Left lung (tissue), 10 donors: ENCODE results near the gene PLIN3. TPM values are rescaled to one million over a fixed set of nuclear protein-coding genes. Genes with fewer than 3 reads are reported as not detected.

Experiments used
- ATAC-seq: fragments of 200-7000 bp; cut with Tn5 transposase; one replicate; pipeline ENCODE4 v1.9.1; 2020; ENCODE audit warnings: moderate library complexity
- DNase-seq, 4 donors: peaks; one replicate each; pipeline ENCODE4 v3.0.0-alpha.2; 2013 to 2020
- H3K27ac ChIP-seq, 2 donors: fragments of 200-600 bp; sonication (generic) in 1 of 2; one replicate each; pipeline versions ENCODE4 v1.5.0 to v1.8.0; 2020 to 2021
- H3K27me3 ChIP-seq, 2 donors: fragments of 200-600 bp; sonication (generic) in 1 of 2; one replicate each; pipeline versions ENCODE4 v1.5.0 to v1.8.0; 2020 to 2021
- H3K36me3 ChIP-seq, 2 donors: fragments of 200-600 bp; sonication (generic) in 1 of 2; one replicate each; pipeline versions ENCODE4 v1.5.0 to v1.8.0; 2020 to 2021
- H3K4me1 ChIP-seq, 2 donors: fragments of 200-600 bp; one replicate each; pipeline ENCODE4 v1.8.0; 2021
- H3K4me3 ChIP-seq, 2 donors: fragments of 200-600 bp; sonication (generic) in 1 of 2; one replicate each; pipeline versions ENCODE4 v1.5.0 to v1.8.0; 2020 to 2021; ENCODE audit warnings: mild to moderate bottlenecking in 1 of 2
- H3K9me3 ChIP-seq, 2 donors: fragments of 200-600 bp; sonication (generic) in 1 of 2; one replicate each; pipeline versions ENCODE4 v1.5.0 to v1.8.0; 2020 to 2021
- intact Hi-C, 2 donors: fragments of 100-400 bp; cut with DNase I; formaldehyde crosslinking; loops; one replicate each; pipeline versions ENCODE4 v1.11.2 to v1.14.2; 2022
- polyA plus RNA-seq, 6 donors: library from polyadenylated mRNA; unstranded; fragments of 120-200 nt; gene quantifications; one replicate each; pipeline ENCODE4 v1.2.1, GENCODE V29; 2013; ENCODE audit not compliant: insufficient read length in 6 of 6
- total RNA-seq, 2 donors: library from RNA; stranded (reverse); fragmentation: NEBNext Ultra II Directional; extraction: Animal tissue kit (Norgen Biotek cat#: 25700); gene quantifications; one replicate each; pipeline ENCODE4 v1.2.1, GENCODE V29; 2021
- TF ChIP-seq, protein P1 (sequence below), 2 donors: fragments of 200-600 bp; sonication (generic) in 1 of 2; IDR thresholded peaks; one replicate each; pipeline versions ENCODE4 v1.5.0 to v1.8.0; 2021; ENCODE audit warnings: antibody characterized with exemption in 2 of 2
- donor health status: DM: no; HTN: yes; CAD: no.
- donor health status: DM: no; HTN: no; CAD: no.

PLIN3 gene
- total and polyA plus RNA-seq, 8 donors: 37.9 to 71.7 (median 47.7) TPM

DNA sequence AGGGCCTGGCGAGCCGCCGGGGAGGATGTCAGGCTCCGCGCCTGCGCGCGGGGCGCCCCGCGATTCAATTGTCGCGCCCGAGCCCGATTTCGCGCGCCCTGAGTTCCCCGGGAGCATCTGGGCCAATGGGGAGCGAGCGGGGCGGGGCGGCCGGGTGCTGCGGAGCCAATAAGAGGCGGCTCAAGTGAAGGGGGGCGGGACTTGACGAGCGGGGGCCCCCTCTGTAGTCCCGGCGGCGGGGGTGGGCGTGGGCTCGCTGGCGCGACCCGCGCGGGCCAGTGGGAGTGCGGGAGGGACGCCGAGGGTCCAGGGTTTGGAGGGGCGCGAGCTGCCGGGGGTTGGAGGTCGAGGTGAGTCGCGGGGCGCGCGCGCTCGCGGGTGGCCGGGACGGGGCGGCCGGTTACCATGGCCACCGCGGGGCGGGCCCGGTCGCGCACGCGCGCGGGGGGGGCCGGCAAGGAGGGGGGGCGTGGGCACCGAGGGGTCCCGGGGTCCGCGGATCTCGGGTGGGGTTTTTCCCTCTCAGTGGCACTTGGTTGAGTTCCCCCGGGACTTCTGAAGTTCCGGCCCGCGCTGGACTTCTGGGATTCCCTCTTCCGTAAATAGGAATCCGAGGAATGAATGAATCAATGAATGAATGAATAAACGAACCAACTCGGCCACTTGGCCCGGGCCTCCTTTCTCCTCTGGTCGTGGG, 42.6 kb upstream of the PLIN3 start:
- H3K27ac ChIP-seq: peak overlapping the region in 1 of 2 donors; percentile 65
- intact Hi-C loops: loop anchor here in 1 of 2 donors (2.0 kb wide), 1 partner anchor 45 kb away; no protein-coding TSS in a partner anchor
- TF ChIP-seq, protein P1, sequence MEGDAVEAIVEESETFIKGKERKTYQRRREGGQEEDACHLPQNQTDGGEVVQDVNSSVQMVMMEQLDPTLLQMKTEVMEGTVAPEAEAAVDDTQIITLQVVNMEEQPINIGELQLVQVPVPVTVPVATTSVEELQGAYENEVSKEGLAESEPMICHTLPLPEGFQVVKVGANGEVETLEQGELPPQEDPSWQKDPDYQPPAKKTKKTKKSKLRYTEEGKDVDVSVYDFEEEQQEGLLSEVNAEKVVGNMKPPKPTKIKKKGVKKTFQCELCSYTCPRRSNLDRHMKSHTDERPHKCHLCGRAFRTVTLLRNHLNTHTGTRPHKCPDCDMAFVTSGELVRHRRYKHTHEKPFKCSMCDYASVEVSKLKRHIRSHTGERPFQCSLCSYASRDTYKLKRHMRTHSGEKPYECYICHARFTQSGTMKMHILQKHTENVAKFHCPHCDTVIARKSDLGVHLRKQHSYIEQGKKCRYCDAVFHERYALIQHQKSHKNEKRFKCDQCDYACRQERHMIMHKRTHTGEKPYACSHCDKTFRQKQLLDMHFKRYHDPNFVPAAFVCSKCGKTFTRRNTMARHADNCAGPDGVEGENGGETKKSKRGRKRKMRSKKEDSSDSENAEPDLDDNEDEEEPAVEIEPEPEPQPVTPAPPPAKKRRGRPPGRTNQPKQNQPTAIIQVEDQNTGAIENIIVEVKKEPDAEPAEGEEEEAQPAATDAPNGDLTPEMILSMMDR (IDR thresholded peaks at IDR 0.05): no peak
- H3K4me1 ChIP-seq: peaks cover 12 to 55% of the 10 kb centered on the region in 2 donors
- no peaks in the 10 kb centered on the region for H3K9me3 ChIP-seq
- no peaks in the 10 kb centered on the region for H3K36me3 ChIP-seq
- H3K4me3 ChIP-seq: peak overlapping the region; percentile 50 to 63
- peak; percentile 84 to 95 (median 92) for DNase-seq
- peaks cover 0 to 15% of the 10 kb centered on the region in 2 donors for H3K27me3 ChIP-seq
- ATAC-seq: peak; percentile 90

DNA sequence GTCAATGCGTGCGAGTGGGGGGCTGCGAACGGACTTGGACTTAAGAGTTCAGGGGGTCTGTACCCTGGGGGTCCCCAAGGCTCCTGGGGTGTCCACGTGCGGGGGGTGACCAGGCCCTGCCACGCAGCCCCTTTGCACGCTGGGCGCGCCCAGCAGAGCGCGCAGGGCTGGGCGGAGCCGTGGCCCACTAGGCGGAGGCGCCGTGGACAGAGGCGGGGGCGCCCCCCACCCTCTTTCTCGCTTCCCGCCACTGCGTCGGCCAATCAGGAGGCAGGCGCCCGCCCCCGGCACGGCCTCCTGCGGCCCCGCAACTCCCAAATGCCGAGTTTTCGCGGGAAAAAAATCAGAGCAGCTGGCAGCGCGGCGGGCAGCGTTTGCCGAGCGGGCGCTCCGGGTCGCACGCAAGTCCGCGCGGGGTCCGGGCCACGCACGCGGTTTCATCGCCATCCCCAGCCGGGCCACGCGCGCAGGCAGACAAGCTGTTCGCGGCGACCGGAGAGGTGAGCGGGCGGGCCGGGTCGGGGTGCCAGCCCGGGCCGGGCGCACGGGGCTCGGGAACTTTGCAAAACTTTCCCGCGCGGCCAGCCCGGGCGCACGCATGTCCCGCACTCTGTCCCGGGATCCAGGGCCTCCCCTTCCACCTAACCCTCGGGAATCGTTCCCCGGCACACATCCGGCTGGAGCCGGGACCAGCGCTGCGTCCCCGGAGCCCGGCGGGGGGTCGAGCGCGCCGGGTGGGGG, 41.9 kb upstream of the PLIN3 start, which contains the start of gene UHRF1:
TSS of gene UHRF1 (plus strand) at position 346 of the 741 bp plus-strand sequence. CDS start 1,385 bp downstream, outside the sequence.
- DNase-seq (peak in 2 of 4 donors; percentile 35 to 81), ATAC-seq (no peak)
- intact Hi-C loops: no loop called here
- TF ChIP-seq, protein P1 (IDR thresholded peaks at IDR 0.05): no peak
- H3K27me3 ChIP-seq: peaks cover 0 to 15% of the 10 kb centered on the region in 2 donors
- peak within 1 kb of the TSS in 1 of 2 donors; percentile 65 for H3K27ac ChIP-seq
- H3K4me1 ChIP-seq: peaks cover 12 to 48% of the 10 kb centered on the region in 2 donors
- H3K9me3 ChIP-seq: no peaks in the 10 kb centered on the region
- H3K36me3 ChIP-seq: no peaks in the 10 kb centered on the region
- H3K4me3 ChIP-seq: peak within 1 kb of the TSS; percentile 50 to 63

DNA sequence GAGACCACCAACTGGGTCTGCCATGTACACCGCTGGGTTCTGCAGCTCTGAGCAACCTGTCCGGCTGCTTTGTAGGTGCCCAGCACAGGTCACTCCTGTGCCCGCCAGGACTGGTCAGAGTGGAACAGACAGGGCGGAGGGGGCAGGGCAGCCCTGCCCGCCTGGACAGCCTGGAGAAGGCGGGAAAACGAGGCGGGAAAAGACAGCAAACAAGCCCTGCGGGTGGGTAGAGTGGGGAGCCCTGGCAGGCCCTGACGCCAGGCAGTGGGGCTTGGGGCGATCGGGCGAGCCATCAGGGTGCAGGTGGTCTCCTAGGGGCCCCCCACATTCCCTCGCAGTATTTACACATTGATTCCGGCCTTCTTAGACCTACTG, 41.3 kb upstream of the PLIN3 start:
- ATAC-seq (no peak), DNase-seq (no peak)
- Histone ChIP-seq H3K4me3 (no peak overlapping the region), H3K27ac (no peak overlapping the region), H3K27me3 (peaks cover 0 to 15% of the 10 kb centered on the region in 2 donors), H3K4me1 (peaks cover 12 to 42% of the 10 kb centered on the region in 2 donors), H3K9me3 (no peaks in the 10 kb centered on the region), H3K36me3 (no peaks in the 10 kb centered on the region)
- intact Hi-C loops: no loop called here
- TF ChIP-seq, protein P1 (IDR thresholded peaks at IDR 0.05): no peak

DNA sequence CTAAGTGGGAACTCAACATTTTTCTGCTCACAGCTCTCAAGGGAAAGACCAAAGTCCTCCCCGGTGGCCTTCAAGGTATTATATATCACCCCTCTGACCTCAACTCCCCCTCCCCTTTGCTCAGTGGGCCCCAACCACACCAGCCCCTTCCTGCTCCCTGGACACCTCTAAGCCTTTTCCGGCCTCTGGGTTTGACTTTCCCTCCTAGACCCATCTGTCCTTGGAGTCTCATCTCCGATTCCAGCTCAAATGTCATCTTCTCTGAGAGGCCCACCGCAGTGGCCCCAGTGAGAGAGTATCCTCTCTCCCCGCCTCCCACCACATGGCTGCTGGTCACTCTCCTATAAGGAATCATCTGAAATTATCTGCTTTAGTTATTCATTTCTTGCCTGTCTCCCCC, 40.9 kb upstream of the PLIN3 start:
- no peak for DNase-seq
- Histone ChIP-seq H3K9me3 (no peaks in the 10 kb centered on the region), H3K36me3 (no peaks in the 10 kb centered on the region), H3K27ac (no peak overlapping the region), H3K27me3 (peaks cover 0 to 15% of the 10 kb centered on the region in 2 donors), H3K4me1 (peaks cover 12 to 41% of the 10 kb centered on the region in 2 donors), H3K4me3 (no peak overlapping the region)
- TF ChIP-seq, protein P1 (IDR thresholded peaks at IDR 0.05): no peak
- no peak for ATAC-seq
- intact Hi-C loops: no loop called here

DNA sequence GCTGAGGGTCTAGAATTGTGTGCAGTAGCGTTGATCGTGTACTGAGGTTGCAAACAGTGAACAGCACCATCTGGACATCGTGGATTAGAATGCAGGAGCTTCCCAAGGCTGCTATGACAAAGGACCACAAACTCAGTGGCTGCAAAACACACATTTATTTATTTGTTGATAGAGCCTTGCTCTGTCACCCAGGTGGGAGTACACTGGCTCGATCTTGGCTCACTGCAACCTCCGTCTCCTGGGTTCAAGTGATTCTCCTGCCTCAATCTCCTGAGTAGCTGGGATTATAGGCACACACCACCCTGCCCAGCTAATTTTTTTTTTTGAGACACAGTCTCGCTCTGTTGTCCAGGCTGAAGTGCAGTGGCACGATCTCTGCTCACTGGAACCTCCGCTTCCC, 39.5 kb upstream of the PLIN3 start:
- no peak overlapping the region for H3K27ac ChIP-seq
- ATAC-seq (no peak), DNase-seq (no peak)
- intact Hi-C loops: no loop called here
- H3K36me3 ChIP-seq: no peaks in the 10 kb centered on the region
- no peak overlapping the region for H3K4me3 ChIP-seq
- TF ChIP-seq, protein P1 (IDR thresholded peaks at IDR 0.05): no peak
- H3K4me1 ChIP-seq: peaks cover 12 to 30% of the 10 kb centered on the region in 2 donors
- peaks cover 0 to 15% of the 10 kb centered on the region in 2 donors for H3K27me3 ChIP-seq
- no peaks in the 10 kb centered on the region for H3K9me3 ChIP-seq
